Osteocyte (in vitro differentiated cells): ENCODE results near the gene SMAD3. TPM values are rescaled to one million over a fixed set of nuclear protein-coding genes. Genes with fewer than 3 reads are reported as not detected.

Source experiments
- DNase-seq: peaks from one replicate; pipeline ENCODE4 v3.0.0; 2021; ENCODE audit warnings: mixed read lengths; ENCODE audit not compliant: unreplicated experiment; ENCODE audit errors: extremely low spot score
- H3K27ac Mint-ChIP-seq: one replicate; pipeline ENCODE4 v1.8.0; 2021; ENCODE audit warnings: mild to moderate bottlenecking, mixed read lengths; ENCODE audit not compliant: unreplicated experiment
- H3K27me3 Mint-ChIP-seq: one replicate; pipeline ENCODE4 v1.8.0; 2021; ENCODE audit warnings: mixed read lengths; ENCODE audit not compliant: unreplicated experiment
- H3K36me3 Mint-ChIP-seq: one replicate; pipeline ENCODE4 v1.8.0; 2021; ENCODE audit warnings: mixed read lengths; ENCODE audit not compliant: unreplicated experiment
- H3K4me1 Mint-ChIP-seq: one replicate; pipeline ENCODE4 v1.8.0; 2021; ENCODE audit warnings: mixed read lengths; ENCODE audit not compliant: unreplicated experiment
- H3K4me3 Mint-ChIP-seq: one replicate; pipeline ENCODE4 v1.8.0; 2021; ENCODE audit warnings: mild to moderate bottlenecking, moderate library complexity, mixed read lengths; ENCODE audit not compliant: unreplicated experiment
- H3K9me3 Mint-ChIP-seq: one replicate; pipeline ENCODE4 v1.8.0; 2021; ENCODE audit warnings: mixed read lengths; ENCODE audit not compliant: unreplicated experiment
- total RNA-seq: library from RNA; stranded (reverse); gene quantifications from 2 replicates; pipeline ENCODE4 v1.2.1, GENCODE V29; 2021
- TF ChIP-seq, protein P1 (sequence below): fragments of 200-600 bp; sonication (generic); IDR thresholded peaks from 2 replicates; pipeline ENCODE4 v1.5.0; 2021; ENCODE audit warnings: antibody characterized with exemption, mild to moderate bottlenecking, moderate library complexity

SMAD3 gene
- total RNA-seq, 1 donor from 2014 or later = 39.7 TPM

- Mint-ChIP-seq H3K4me1 (peaks cover 59% of the 10 kb centered on the region), H3K27ac (no peak overlapping the region), H3K36me3 (peaks cover under 1% of the 10 kb centered on the region), H3K9me3 (no peaks in the 10 kb centered on the region), H3K27me3 (no peaks in the 10 kb centered on the region), H3K4me3 (no peak overlapping the region)
- DNase-seq = no peak
- TF ChIP-seq, protein P1, sequence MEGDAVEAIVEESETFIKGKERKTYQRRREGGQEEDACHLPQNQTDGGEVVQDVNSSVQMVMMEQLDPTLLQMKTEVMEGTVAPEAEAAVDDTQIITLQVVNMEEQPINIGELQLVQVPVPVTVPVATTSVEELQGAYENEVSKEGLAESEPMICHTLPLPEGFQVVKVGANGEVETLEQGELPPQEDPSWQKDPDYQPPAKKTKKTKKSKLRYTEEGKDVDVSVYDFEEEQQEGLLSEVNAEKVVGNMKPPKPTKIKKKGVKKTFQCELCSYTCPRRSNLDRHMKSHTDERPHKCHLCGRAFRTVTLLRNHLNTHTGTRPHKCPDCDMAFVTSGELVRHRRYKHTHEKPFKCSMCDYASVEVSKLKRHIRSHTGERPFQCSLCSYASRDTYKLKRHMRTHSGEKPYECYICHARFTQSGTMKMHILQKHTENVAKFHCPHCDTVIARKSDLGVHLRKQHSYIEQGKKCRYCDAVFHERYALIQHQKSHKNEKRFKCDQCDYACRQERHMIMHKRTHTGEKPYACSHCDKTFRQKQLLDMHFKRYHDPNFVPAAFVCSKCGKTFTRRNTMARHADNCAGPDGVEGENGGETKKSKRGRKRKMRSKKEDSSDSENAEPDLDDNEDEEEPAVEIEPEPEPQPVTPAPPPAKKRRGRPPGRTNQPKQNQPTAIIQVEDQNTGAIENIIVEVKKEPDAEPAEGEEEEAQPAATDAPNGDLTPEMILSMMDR = no peak
Observed at GRCh38 chr15:67100801-67101581, 35.6 kb downstream of the SMAD3 start.

DNA sequence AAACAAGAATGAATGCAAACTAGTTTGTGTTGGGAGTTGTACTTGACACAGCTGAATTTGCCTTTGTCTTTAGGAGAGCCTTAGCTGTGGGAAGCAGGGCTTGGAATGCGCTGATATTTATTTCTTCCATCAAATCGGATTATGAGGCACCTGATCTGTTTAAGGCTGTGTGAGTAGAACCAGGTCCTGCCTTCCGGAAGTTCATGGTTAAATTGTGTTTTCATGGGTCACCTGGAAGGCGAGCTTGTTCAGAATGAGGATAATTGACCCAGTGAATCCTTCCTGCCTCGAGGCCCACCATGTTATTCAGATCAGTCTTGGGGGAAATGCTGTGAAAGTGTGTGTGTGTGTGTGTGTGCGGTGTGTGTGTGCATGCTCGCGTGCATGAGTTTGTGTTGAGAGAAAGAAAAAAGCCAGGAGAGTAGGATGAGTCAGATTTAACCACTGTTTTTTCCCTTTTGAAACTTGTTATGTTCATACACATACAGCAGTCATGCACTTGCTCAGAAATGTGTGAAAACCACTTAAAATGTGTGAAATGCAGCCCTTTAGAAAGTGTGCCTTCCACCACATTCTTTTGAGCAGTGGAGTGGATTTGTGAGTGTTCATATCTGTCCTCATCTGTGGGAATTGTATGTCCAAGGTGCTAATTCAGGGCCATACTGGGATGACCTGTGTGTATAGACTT is 36.7 kb downstream of the SMAD3 start:
- H3K27ac Mint-ChIP-seq = no peak overlapping the region
- H3K27me3 Mint-ChIP-seq = no peaks in the 10 kb centered on the region
- no peaks in the 10 kb centered on the region for H3K9me3 Mint-ChIP-seq
- DNase-seq = no peak
- H3K4me1 Mint-ChIP-seq = peaks cover 67% of the 10 kb centered on the region
- H3K36me3 Mint-ChIP-seq = no peaks in the 10 kb centered on the region
- TF ChIP-seq, protein P1 = no peak
- no peak overlapping the region for H3K4me3 Mint-ChIP-seq

GRCh38 chr15:67102599-67102929 is 37.2 kb downstream of the SMAD3 start:
- Mint-ChIP-seq H3K4me1 (peaks cover 67% of the 10 kb centered on the region), H3K27ac (no peak overlapping the region), H3K27me3 (no peaks in the 10 kb centered on the region), H3K4me3 (no peak overlapping the region), H3K36me3 (no peaks in the 10 kb centered on the region), H3K9me3 (no peaks in the 10 kb centered on the region)
- TF ChIP-seq, protein P1 = no peak
- DNase-seq = no peak

- no peak overlapping the region for H3K27ac Mint-ChIP-seq
- H3K36me3 Mint-ChIP-seq = no peaks in the 10 kb centered on the region
- no peaks in the 10 kb centered on the region for H3K27me3 Mint-ChIP-seq
- no peaks in the 10 kb centered on the region for H3K9me3 Mint-ChIP-seq
- no peak overlapping the region for H3K4me3 Mint-ChIP-seq
- DNase-seq = no peak
- TF ChIP-seq, protein P1 = no peak
- H3K4me1 Mint-ChIP-seq = peaks cover 66% of the 10 kb centered on the region
Observed at GRCh38 chr15:67103021-67103420, 37.6 kb downstream of the SMAD3 start.

- peaks cover 66% of the 10 kb centered on the region for H3K4me1 Mint-ChIP-seq
- no peaks in the 10 kb centered on the region for H3K9me3 Mint-ChIP-seq
- no peak for DNase-seq
- no peak overlapping the region for H3K4me3 Mint-ChIP-seq
- H3K36me3 Mint-ChIP-seq = no peaks in the 10 kb centered on the region
- TF ChIP-seq, protein P1 = no peak
- H3K27me3 Mint-ChIP-seq = no peaks in the 10 kb centered on the region
- H3K27ac Mint-ChIP-seq = no peak overlapping the region
Observed at GRCh38 chr15:67103432-67103831, 38.0 kb downstream of the SMAD3 start.
